HG02943 (cell line): ENCODE results near the gene TSHZ2.
"Not testable (repeated sequence)": the region's sequence is repeated elsewhere in the genome, so short reads cannot be mapped to it uniquely, and the experiment has no call there.

ENCODE experiments used
- ATAC-seq: cut with Tn5 transposase; IDR thresholded peaks from one replicate; pipeline ENCODE4 v1.9.1; 2021; ENCODE audit warnings: mild to moderate bottlenecking, low read depth, moderate library complexity; ENCODE audit not compliant: unreplicated experiment

The TSHZ2 gene

GRCh38 chr20:53389516-53390300, 417.6 kb downstream of the TSHZ2 start:
- ATAC-seq: no peak

- ATAC-seq: no peak
These were observed 418.6 kb downstream of the TSHZ2 start for GRCh38 chr20:53390770-53391169.

GRCh38 chr20:53394433-53394832, 422.3 kb downstream of the TSHZ2 start:
- no peak for ATAC-seq

- ATAC-seq: no peak
These were observed 423.2 kb downstream of the TSHZ2 start for GRCh38 chr20:53395188-53395923.

- no peak for ATAC-seq
These were observed 426.9 kb downstream of the TSHZ2 start for GRCh38 chr20:53399083-53399482.

- ATAC-seq: no peak
These were observed 427.6 kb downstream of the TSHZ2 start for GRCh38 chr20:53399592-53400335.

- ATAC-seq: no peak
These were observed 430.3 kb downstream of the TSHZ2 start for GRCh38 chr20:53402233-53403005.

GRCh38 chr20:53403029-53403428, 430.9 kb downstream of the TSHZ2 start:
- ATAC-seq: no peak

GRCh38 chr20:53405139-53405538, 433.0 kb downstream of the TSHZ2 start:
- no peak for ATAC-seq

GRCh38 chr20:53406580-53406979, 434.4 kb downstream of the TSHZ2 start:
- ATAC-seq: no peak

- no peak for ATAC-seq
These were observed 436.7 kb downstream of the TSHZ2 start for GRCh38 chr20:53408691-53409446.

- no peak for ATAC-seq
These were observed 437.2 kb downstream of the TSHZ2 start for GRCh38 chr20:53409447-53409717.

- no peak for ATAC-seq
These were observed 439.0 kb downstream of the TSHZ2 start for GRCh38 chr20:53411129-53411528.

GRCh38 chr20:53411891-53412290, 439.7 kb downstream of the TSHZ2 start:
- no peak for ATAC-seq

- ATAC-seq: no peak
These were observed 440.5 kb downstream of the TSHZ2 start for GRCh38 chr20:53412577-53413185.

- ATAC-seq: no peak
These were observed 441.1 kb downstream of the TSHZ2 start for GRCh38 chr20:53413186-53413631.

- not testable (repeated sequence) for ATAC-seq
These were observed 441.7 kb downstream of the TSHZ2 start for GRCh38 chr20:53413845-53414244.

- no peak for ATAC-seq
These were observed 447.7 kb downstream of the TSHZ2 start for GRCh38 chr20:53419693-53420460.

GRCh38 chr20:53421343-53421742, 449.2 kb downstream of the TSHZ2 start:
- ATAC-seq: no peak
